Mucosa of stomach (tissue), 1 donor: ENCODE results near the gene KMT2A.
A peak's percentile ranks its signal among the peaks of the same experiment; 100 is the strongest.

ENCODE experiments used
- H3K27me3 ChIP-seq: one replicate; pipeline ENCODE4 v1.7.0; 2013; ENCODE audit warnings: mild to moderate bottlenecking, low read length; ENCODE audit not compliant: control insufficient read depth, insufficient read depth
- H3K36me3 ChIP-seq: one replicate; pipeline ENCODE4 v1.7.0; 2013; ENCODE audit warnings: low read length; ENCODE audit not compliant: control insufficient read depth, insufficient read depth
- H3K4me1 ChIP-seq: one replicate; pipeline ENCODE4 v1.7.0; 2013; ENCODE audit warnings: mild to moderate bottlenecking, low read length; ENCODE audit not compliant: control insufficient read depth, insufficient read depth
- H3K4me3 ChIP-seq: one replicate; pipeline ENCODE4 v1.7.0; 2013; ENCODE audit warnings: low read length
- H3K9ac ChIP-seq: one replicate; pipeline ENCODE4 v1.7.0; 2013; ENCODE audit warnings: mild to moderate bottlenecking, low read length, moderate library complexity
- H3K9me3 ChIP-seq: one replicate; pipeline ENCODE4 v1.7.0; 2013; ENCODE audit warnings: mild to moderate bottlenecking, low read length, moderate library complexity; ENCODE audit not compliant: control insufficient read depth
- donor health status: Pancreatic carcinoma.

Gene KMT2A

GRCh38 chr11:118530683-118531596 is 94.6 kb downstream of the KMT2A start, which contains the start of gene TMEM25:
Gene TMEM25 (plus strand): TSS chr11:118531192. CDS start chr11:118531802, 610 bp downstream.
- Histone ChIP-seq H3K4me1 (peaks cover 14% of the 10 kb centered on the region), H3K27me3 (no peaks in the 10 kb centered on the region), H3K9me3 (no peaks in the 10 kb centered on the region), H3K9ac (peak within 1 kb of the TSS; percentile 63), H3K4me3 (peak within 1 kb of the TSS; percentile 40), H3K36me3 (no peaks in the 10 kb centered on the region)

GRCh38 chr11:118531597-118532084 is 95.3 kb downstream of the KMT2A start:
- H3K9ac ChIP-seq: peak overlapping the region; percentile 63
- peaks cover 14% of the 10 kb centered on the region for H3K4me1 ChIP-seq
- peak overlapping the region; percentile 38 for H3K4me3 ChIP-seq
- no peaks in the 10 kb centered on the region for H3K9me3 ChIP-seq
- no peaks in the 10 kb centered on the region for H3K36me3 ChIP-seq
- H3K27me3 ChIP-seq: no peaks in the 10 kb centered on the region

- Histone ChIP-seq H3K4me1 (peaks cover 14% of the 10 kb centered on the region), H3K36me3 (no peaks in the 10 kb centered on the region), H3K9ac (peak overlapping the region; percentile 63), H3K4me3 (no peak overlapping the region), H3K27me3 (no peaks in the 10 kb centered on the region), H3K9me3 (no peaks in the 10 kb centered on the region)
Measured at GRCh38 chr11:118532091-118532490, 95.8 kb downstream of the KMT2A start.

- H3K4me1 ChIP-seq: peaks cover 14% of the 10 kb centered on the region
- no peak overlapping the region for H3K9ac ChIP-seq
- H3K27me3 ChIP-seq: no peaks in the 10 kb centered on the region
- H3K36me3 ChIP-seq: no peaks in the 10 kb centered on the region
- no peak overlapping the region for H3K4me3 ChIP-seq
- no peaks in the 10 kb centered on the region for H3K9me3 ChIP-seq
Measured at GRCh38 chr11:118532852-118533768, 96.8 kb downstream of the KMT2A start.

- no peak overlapping the region for H3K4me3 ChIP-seq
- H3K4me1 ChIP-seq: peaks cover 14% of the 10 kb centered on the region
- no peaks in the 10 kb centered on the region for H3K9me3 ChIP-seq
- H3K27me3 ChIP-seq: no peaks in the 10 kb centered on the region
- no peak overlapping the region for H3K9ac ChIP-seq
- no peaks in the 10 kb centered on the region for H3K36me3 ChIP-seq
Measured at GRCh38 chr11:118533769-118534729, 97.8 kb downstream of the KMT2A start.

GRCh38 chr11:118535261-118535660 is 99.0 kb downstream of the KMT2A start:
- Histone ChIP-seq H3K27me3 (no peaks in the 10 kb centered on the region), H3K9ac (no peak overlapping the region), H3K4me3 (no peak overlapping the region), H3K9me3 (no peaks in the 10 kb centered on the region), H3K36me3 (no peaks in the 10 kb centered on the region), H3K4me1 (peaks cover 14% of the 10 kb centered on the region)

GRCh38 chr11:118536726-118537125 is 100.4 kb downstream of the KMT2A start:
- H3K4me1 ChIP-seq: peaks cover 8% of the 10 kb centered on the region
- H3K9me3 ChIP-seq: no peaks in the 10 kb centered on the region
- H3K27me3 ChIP-seq: no peaks in the 10 kb centered on the region
- H3K36me3 ChIP-seq: no peaks in the 10 kb centered on the region
- no peak overlapping the region for H3K9ac ChIP-seq
- H3K4me3 ChIP-seq: no peak overlapping the region

- no peak overlapping the region for H3K9ac ChIP-seq
- no peak overlapping the region for H3K4me3 ChIP-seq
- H3K27me3 ChIP-seq: no peaks in the 10 kb centered on the region
- no peaks in the 10 kb centered on the region for H3K9me3 ChIP-seq
- peaks cover 4% of the 10 kb centered on the region for H3K4me1 ChIP-seq
- no peaks in the 10 kb centered on the region for H3K36me3 ChIP-seq
Measured at GRCh38 chr11:118537409-118537980, 101.2 kb downstream of the KMT2A start.

GRCh38 chr11:118544010-118544646 is 107.8 kb downstream of the KMT2A start:
- H3K36me3 ChIP-seq: no peaks in the 10 kb centered on the region
- H3K27me3 ChIP-seq: no peaks in the 10 kb centered on the region
- H3K9me3 ChIP-seq: no peaks in the 10 kb centered on the region
- no peaks in the 10 kb centered on the region for H3K4me1 ChIP-seq
- no peak overlapping the region for H3K4me3 ChIP-seq
- no peak overlapping the region for H3K9ac ChIP-seq

- H3K9ac ChIP-seq: no peak overlapping the region
- no peaks in the 10 kb centered on the region for H3K9me3 ChIP-seq
- no peaks in the 10 kb centered on the region for H3K4me1 ChIP-seq
- no peak overlapping the region for H3K4me3 ChIP-seq
- H3K36me3 ChIP-seq: no peaks in the 10 kb centered on the region
- H3K27me3 ChIP-seq: no peaks in the 10 kb centered on the region
Measured at GRCh38 chr11:118544647-118545010, 108.3 kb downstream of the KMT2A start.
